OCI-LY1 (cell line): ENCODE results near the gene COLEC12.

Experiments
- H2AFZ ChIP-seq: fragments of 200-600 bp; sonication (generic), shearing (Covaris generic); 2 replicates; pipeline ENCODE4 v1.6.0; 2014; ENCODE audit warnings: antibody characterized with exemption, mild to moderate bottlenecking, low read length
- H3F3A ChIP-seq: fragments of 200-600 bp; sonication (generic), shearing (Covaris generic); 2 replicates; pipeline ENCODE4 v1.6.0; 2014; ENCODE audit warnings: mild to moderate bottlenecking, antibody characterized with exemption, low read length, moderate library complexity; ENCODE audit not compliant: insufficient read depth
- H3K27ac ChIP-seq: fragments of 200-600 bp; sonication (generic); 2 replicates; pipeline ENCODE4 v1.5.1; 2014; ENCODE audit warnings: low read length, mixed run types, mild to moderate bottlenecking, low read depth; ENCODE audit not compliant: poor library complexity, severe bottlenecking
- H3K27me3 ChIP-seq: fragments of 200-600 bp; sonication (generic); 2 replicates; pipeline ENCODE4 v1.6.0; 2014; ENCODE audit warnings: antibody characterized with exemption, mild to moderate bottlenecking, low read length, moderate library complexity; ENCODE audit not compliant: insufficient read depth
- H3K36me3 ChIP-seq: fragments of 200-600 bp; sonication (generic); 2 replicates; pipeline ENCODE4 v1.6.1; 2014; ENCODE audit warnings: mild to moderate bottlenecking, antibody characterized with exemption, low read length, moderate library complexity, mixed read lengths; ENCODE audit not compliant: insufficient read depth
- H3K4me1 ChIP-seq: fragments of 200-600 bp; sonication (generic); 2 replicates; pipeline ENCODE4 v1.5.1; 2014; ENCODE audit warnings: mild to moderate bottlenecking, low read length, moderate library complexity; ENCODE audit not compliant: insufficient read depth, severe bottlenecking
- H3K4me2 ChIP-seq: fragments of 200-600 bp; sonication (generic), shearing (Covaris generic); 2 replicates; pipeline ENCODE4 v1.6.1; 2014; ENCODE audit warnings: low read length
- H3K4me3 ChIP-seq: fragments of 200-600 bp; sonication (generic); 2 replicates; pipeline ENCODE4 v1.5.1; 2014; ENCODE audit warnings: low read length, low read depth, mild to moderate bottlenecking, mixed read lengths; ENCODE audit not compliant: poor library complexity, severe bottlenecking
- H3K79me2 ChIP-seq: fragments of 200-600 bp; shearing (Covaris generic); 2 replicates; pipeline ENCODE4 v1.6.1; 2016; ENCODE audit warnings: mixed run types, low read length, mixed read lengths; ENCODE audit not compliant: insufficient read depth
- H3K9ac ChIP-seq: fragments of 200-600 bp; sonication (generic), shearing (Covaris generic); 2 replicates; pipeline ENCODE4 v1.6.1; 2014; ENCODE audit warnings: mild to moderate bottlenecking, low read length, mixed read lengths
- H3K9me2 ChIP-seq: fragments of 200-600 bp; sonication (generic), shearing (Covaris generic); 2 replicates; pipeline ENCODE4 v1.6.1; 2014; ENCODE audit warnings: low read depth, mild to moderate bottlenecking, low read length, mixed read lengths
- H3K9me3 ChIP-seq: fragments of 200-600 bp; shearing (Covaris generic); 2 replicates; pipeline ENCODE4 v1.6.1; 2014; ENCODE audit warnings: low read length, mixed read lengths
- H4K20me1 ChIP-seq: fragments of 200-600 bp; sonication (generic), shearing (Covaris generic); 2 replicates; pipeline ENCODE4 v1.6.0; 2016; ENCODE audit warnings: mild to moderate bottlenecking, low read length; ENCODE audit not compliant: insufficient read depth
- CTCF ChIP-seq: fragments of 200-600 bp; sonication (generic), shearing (Covaris generic); IDR thresholded peaks from 2 replicates; pipeline ENCODE4 v1.5.1; 2017; ENCODE audit warnings: mild to moderate bottlenecking, antibody characterized with exemption, low read length, moderate library complexity, mixed read lengths
- EZH2 ChIP-seq: fragments of 200-600 bp; sonication (generic), shearing (Covaris generic); IDR thresholded peaks from 2 replicates; pipeline ENCODE4 v1.8.0; 2017; ENCODE audit warnings: borderline replicate concordance, mixed run types, mild to moderate bottlenecking, antibody characterized with exemption, low read length, moderate library complexity, mixed read lengths

The COLEC12 gene

DNA sequence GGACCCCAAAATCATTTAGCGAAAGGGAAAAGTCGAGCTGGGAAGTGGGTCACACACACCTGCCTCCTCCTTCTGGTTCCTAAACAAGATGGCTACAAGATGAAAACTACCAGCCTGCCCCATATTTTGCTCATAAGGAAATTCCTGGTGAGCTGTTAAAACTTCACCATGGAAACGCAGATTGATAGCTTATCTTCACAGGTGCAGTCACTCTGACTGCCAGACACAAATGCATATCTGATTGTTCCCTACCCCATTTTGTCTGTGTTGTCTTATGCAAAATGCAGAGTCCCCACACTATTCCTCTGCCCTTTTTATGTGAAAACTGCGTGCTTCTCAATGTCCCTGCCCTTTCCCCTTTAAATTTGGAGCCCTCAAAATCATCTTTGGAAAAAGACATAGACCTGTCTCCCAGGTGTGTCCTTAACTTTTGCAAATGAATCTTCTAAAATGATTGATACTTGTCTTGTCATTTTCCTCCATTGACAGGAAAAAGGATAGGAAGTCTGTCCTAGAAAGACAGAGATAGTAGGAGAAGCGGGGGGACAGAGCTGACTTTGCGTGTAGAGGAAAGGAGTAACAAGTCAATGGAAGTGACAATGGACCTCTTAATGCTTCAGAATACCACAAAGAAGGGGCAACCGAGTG lies 193.8 kb downstream of the COLEC12 start:
- H3K9ac ChIP-seq, result no peak overlapping the region
- no peaks in the 10 kb centered on the region for H3K79me2 ChIP-seq
- H4K20me1 ChIP-seq, result no peaks in the 10 kb centered on the region
- no peak overlapping the region for H3K4me2 ChIP-seq
- no peaks in the 10 kb centered on the region for H3K36me3 ChIP-seq
- H3K9me2 ChIP-seq, result no peaks in the 10 kb centered on the region
- TF ChIP-seq EZH2 (no peak), CTCF (no peak)
- H2AFZ ChIP-seq, result no peak overlapping the region
- H3K27me3 ChIP-seq, result no peaks in the 10 kb centered on the region
- no peak overlapping the region for H3K27ac ChIP-seq
- H3F3A ChIP-seq, result no peaks in the 10 kb centered on the region
- H3K4me1 ChIP-seq, result no peaks in the 10 kb centered on the region
- H3K9me3 ChIP-seq, result no peaks in the 10 kb centered on the region
- H3K4me3 ChIP-seq, result no peak overlapping the region

DNA sequence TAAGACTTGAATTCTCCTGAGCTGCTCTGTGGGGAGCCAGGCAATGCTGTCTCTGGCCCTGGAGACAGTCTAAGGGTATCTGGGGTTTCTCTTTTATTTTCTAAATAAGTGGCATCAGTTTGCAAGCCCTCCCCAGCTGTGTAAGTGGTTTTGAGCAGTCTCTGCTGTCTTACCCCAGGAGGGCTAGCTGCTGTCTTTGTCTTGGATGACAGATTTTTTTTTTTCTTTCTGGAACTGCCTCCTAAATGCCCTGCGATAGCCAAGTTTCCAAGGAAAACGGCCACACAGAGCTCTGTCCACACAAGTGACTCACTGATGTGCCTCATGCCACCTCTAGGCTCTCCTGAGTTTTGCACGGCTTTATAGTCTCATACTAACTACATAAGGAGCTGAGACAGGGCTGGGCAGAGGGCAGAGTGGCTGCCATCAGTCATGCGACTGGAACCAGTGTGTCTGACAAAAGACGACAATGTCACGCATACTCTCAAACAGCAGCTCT lies 195.4 kb downstream of the COLEC12 start:
- no peaks in the 10 kb centered on the region for H3K9me3 ChIP-seq
- no peak overlapping the region for H3K9ac ChIP-seq
- H4K20me1 ChIP-seq, result no peaks in the 10 kb centered on the region
- no peak overlapping the region for H2AFZ ChIP-seq
- H3K9me2 ChIP-seq, result no peaks in the 10 kb centered on the region
- H3K36me3 ChIP-seq, result no peaks in the 10 kb centered on the region
- TF ChIP-seq EZH2 (no peak), CTCF (no peak)
- no peaks in the 10 kb centered on the region for H3F3A ChIP-seq
- H3K4me1 ChIP-seq, result no peaks in the 10 kb centered on the region
- no peaks in the 10 kb centered on the region for H3K27me3 ChIP-seq
- no peak overlapping the region for H3K27ac ChIP-seq
- H3K4me3 ChIP-seq, result no peak overlapping the region
- no peak overlapping the region for H3K4me2 ChIP-seq
- H3K79me2 ChIP-seq, result no peaks in the 10 kb centered on the region

DNA sequence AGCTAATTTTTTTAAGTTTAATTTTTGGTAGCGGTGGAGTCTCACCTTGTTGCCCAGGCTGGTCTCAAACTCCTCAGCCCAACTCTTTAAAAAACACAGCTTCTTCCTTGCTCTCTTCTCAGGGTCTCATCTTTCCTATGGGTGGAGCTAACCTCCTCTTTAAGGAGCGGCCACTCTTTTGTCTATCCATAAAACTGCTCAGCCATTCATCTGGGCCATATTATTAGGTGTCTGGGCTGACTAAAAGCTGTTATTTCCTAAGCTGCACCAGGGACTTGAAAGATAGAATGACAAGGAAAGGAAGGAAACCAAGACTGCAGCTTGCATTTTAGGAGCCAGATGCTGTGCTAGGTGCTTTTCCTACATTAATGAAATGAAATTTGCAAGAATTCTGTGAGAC lies 196.9 kb downstream of the COLEC12 start:
- no peak overlapping the region for H3K4me2 ChIP-seq
- H3K9me3 ChIP-seq, result no peaks in the 10 kb centered on the region
- H3K27ac ChIP-seq, result no peak overlapping the region
- no peak overlapping the region for H3K9ac ChIP-seq
- H3K36me3 ChIP-seq, result no peaks in the 10 kb centered on the region
- H4K20me1 ChIP-seq, result no peaks in the 10 kb centered on the region
- no peaks in the 10 kb centered on the region for H3K27me3 ChIP-seq
- H3K4me1 ChIP-seq, result no peaks in the 10 kb centered on the region
- no peaks in the 10 kb centered on the region for H3K9me2 ChIP-seq
- no peak overlapping the region for H2AFZ ChIP-seq
- no peaks in the 10 kb centered on the region for H3K79me2 ChIP-seq
- TF ChIP-seq CTCF (no peak), EZH2 (no peak)
- H3F3A ChIP-seq, result no peaks in the 10 kb centered on the region
- H3K4me3 ChIP-seq, result no peak overlapping the region
